Kidney tubule cell (primary cell): ENCODE data around the gene CLINT1.
"Not testable (repeated sequence)": the region's sequence is repeated elsewhere in the genome, so short reads cannot be mapped to it uniquely, and the experiment has no call there.

ENCODE experiments used
- DNase-seq: peaks from one replicate; pipeline ENCODE4 v3.0.0-alpha.2; 2018; ENCODE audit warnings: low spot score

The CLINT1 gene

GRCh38 chr5:157858527-157859226 lies at the start of gene CLINT1:
Gene CLINT1 (minus strand): TSS chr5:157859145. CDS start chr5:157858970, 175 bp downstream.
- peak; percentile 89 for DNase-seq

GRCh38 chr5:157908459-157908858 lies 49.5 kb upstream of the CLINT1 start:
- DNase-seq, result no peak

GRCh38 chr5:157907479-157907878 lies 48.5 kb upstream of the CLINT1 start:
- DNase-seq, result no peak

GRCh38 chr5:157903117-157903450 lies 44.1 kb upstream of the CLINT1 start:
- DNase-seq, result no peak

- no peak for DNase-seq
Observed at GRCh38 chr5:157902449-157903116, 43.6 kb upstream of the CLINT1 start.

GRCh38 chr5:157900644-157901043 lies 41.7 kb upstream of the CLINT1 start:
- DNase-seq, result no peak

- no peak for DNase-seq
Observed at GRCh38 chr5:157893611-157894010, 34.7 kb upstream of the CLINT1 start.

- no peak for DNase-seq
Observed at GRCh38 chr5:157892974-157893373, 34.0 kb upstream of the CLINT1 start.

- no peak for DNase-seq
Observed at GRCh38 chr5:157890836-157891597, 32.1 kb upstream of the CLINT1 start.

GRCh38 chr5:157888814-157889532 lies 30.0 kb upstream of the CLINT1 start:
- DNase-seq, result peak; percentile 33

GRCh38 chr5:157886796-157887380 lies 27.9 kb upstream of the CLINT1 start:
- DNase-seq, result no peak

GRCh38 chr5:157885051-157885450 lies 26.1 kb upstream of the CLINT1 start:
- DNase-seq, result not testable (repeated sequence)

GRCh38 chr5:157881498-157881897 lies 22.6 kb upstream of the CLINT1 start:
- DNase-seq, result not testable (repeated sequence)

GRCh38 chr5:157877821-157878220 lies 18.9 kb upstream of the CLINT1 start:
- DNase-seq, result no peak

- DNase-seq, result no peak
Observed at GRCh38 chr5:157874861-157875260, 15.9 kb upstream of the CLINT1 start.

GRCh38 chr5:157870837-157871834 lies 12.2 kb upstream of the CLINT1 start:
- DNase-seq, result peak; percentile 99

- no peak for DNase-seq
Observed at GRCh38 chr5:157867751-157868387, 8.9 kb upstream of the CLINT1 start.

- no peak for DNase-seq
Observed at GRCh38 chr5:157866536-157866935, 7.6 kb upstream of the CLINT1 start.

GRCh38 chr5:157865781-157866180 lies 6.8 kb upstream of the CLINT1 start:
- peak; percentile 61 for DNase-seq

GRCh38 chr5:157864067-157864466 lies 5.1 kb upstream of the CLINT1 start:
- no peak for DNase-seq
